HepG2 (cell line): ENCODE measurements around the gene GPR162. TPM values are rescaled to one million over a fixed set of nuclear protein-coding genes. Genes with fewer than 3 reads are reported as not detected.

Experiments used
- FOXA3 ChIP-seq: IDR thresholded peaks from 2 replicates; pipeline ENCODE4 v1.6.1; 2016; ENCODE audit warnings: missing genetic modification reagents, missing compliant biosample characterization
- HOXA9 ChIP-seq: sonication (generic); formaldehyde crosslinking; IDR thresholded peaks from 2 replicates; pipeline ENCODE4 v1.8.1; 2022; ENCODE audit warnings: missing genetic modification reagents, mild to moderate bottlenecking, moderate library complexity, borderline replicate concordance
- IRX3 ChIP-seq: sonication (generic); formaldehyde crosslinking; IDR thresholded peaks from 2 replicates; pipeline ENCODE4 v1.8.1; 2023; ENCODE audit warnings: mild to moderate bottlenecking, low read depth, missing genetic modification reagents, borderline replicate concordance
- KLF16 ChIP-seq, 2 experiments: sonication (generic) in 1 of 2; formaldehyde crosslinking in 1 of 2; IDR thresholded peaks; 2 replicates each; pipeline versions ENCODE4 v1.6.1 to v1.8.0; 2016 to 2023; ENCODE audit warnings: missing genetic modification reagents in 2 of 2, missing compliant biosample characterization in 1 of 2
- NFIC ChIP-seq: IDR thresholded peaks from 2 replicates; pipeline ENCODE4 v1.6.1; 2012; ENCODE audit warnings: mild to moderate bottlenecking, low read length, inconsistent platforms
- NFKB2 ChIP-seq: sonication (generic); formaldehyde crosslinking; IDR thresholded peaks from 2 replicates; pipeline ENCODE4 v1.4.0; 2020; ENCODE audit warnings: missing genetic modification reagents, borderline replicate concordance
- NRL ChIP-seq: sonication (generic); formaldehyde crosslinking; IDR thresholded peaks from 2 replicates; pipeline ENCODE4 v1.5.0; 2020; ENCODE audit warnings: missing genetic modification reagents, mild to moderate bottlenecking, moderate library complexity, borderline replicate concordance
- SIX4 ChIP-seq: sonication (generic); formaldehyde crosslinking; IDR thresholded peaks from 2 replicates; pipeline ENCODE4 v1.4.0; 2020; ENCODE audit warnings: missing genetic modification reagents
- TBX2 ChIP-seq: sonication (generic); formaldehyde crosslinking; IDR thresholded peaks from 2 replicates; pipeline ENCODE4 v1.5.0; 2020; ENCODE audit warnings: missing genetic modification reagents, mild to moderate bottlenecking, borderline replicate concordance
- TOPORS ChIP-seq: sonication (generic); formaldehyde crosslinking; IDR thresholded peaks from 2 replicates; pipeline ENCODE4 v1.8.0; 2023; ENCODE audit warnings: mild to moderate bottlenecking, missing genetic modification reagents
- ZBTB38 ChIP-seq: sonication (generic); formaldehyde crosslinking; IDR thresholded peaks from 2 replicates; pipeline ENCODE4 v1.5.1; 2020; ENCODE audit warnings: mild to moderate bottlenecking, missing genetic modification reagents
- ZKSCAN5 ChIP-seq: sonication (generic); formaldehyde crosslinking; IDR thresholded peaks from 2 replicates; pipeline ENCODE4 v1.5.1; 2020; ENCODE audit warnings: mild to moderate bottlenecking, missing genetic modification reagents
- ZNF30 ChIP-seq: sonication (generic); formaldehyde crosslinking; IDR thresholded peaks from 2 replicates; pipeline ENCODE4 v1.5.0; 2020; ENCODE audit warnings: mild to moderate bottlenecking, missing genetic modification reagents
- ZNF33B ChIP-seq: sonication (generic); formaldehyde crosslinking; IDR thresholded peaks from 2 replicates; pipeline ENCODE4 v1.5.1; 2020; ENCODE audit warnings: mild to moderate bottlenecking, missing genetic modification reagents
- ZNF605 ChIP-seq: sonication (generic); formaldehyde crosslinking; IDR thresholded peaks from 2 replicates; pipeline ENCODE4 v1.8.0; 2022; ENCODE audit warnings: mild to moderate bottlenecking, missing genetic modification reagents
- ZNF839 ChIP-seq: sonication (generic); formaldehyde crosslinking; IDR thresholded peaks from 2 replicates; pipeline ENCODE4 v1.4.0; 2020; ENCODE audit warnings: missing genetic modification reagents, mild to moderate bottlenecking, borderline replicate concordance
- polyA plus RNA-seq, 8 experiments: library from polyadenylated mRNA; depleted of rRNA in 3 of 8; stranded (reverse) in 7 of 8; unstranded in 1 of 8; fragments of >200 nt; fragmentation: Illumina TruSeq in 4 of 8; extraction: Trizol in 4 of 8; gene quantifications; 2 replicates each; pipeline versions ENCODE4 v1.2.1 to v1.2.3, GENCODE V29; 2011 to 2016; ENCODE audit warnings: low read depth in 4 of 8, missing spikeins in 1 of 8, mixed read lengths in 1 of 8; ENCODE audit not compliant: insufficient read depth in 1 of 8
- total RNA-seq, 5 experiments: library from RNA; depleted of rRNA; stranded (reverse); fragments of >200 nt; fragmentation: Illumina TruSeq; extraction: Trizol; gene quantifications; 2 replicates each; pipeline ENCODE4 v1.2.3, GENCODE V29; 2016; ENCODE audit warnings: low read depth in 1 of 5
- TF ChIP-seq, protein P1 (sequence below): sonication (generic); formaldehyde crosslinking; IDR thresholded peaks from 2 replicates; pipeline ENCODE4 v1.5.1; 2020; ENCODE audit warnings: missing genetic modification reagents, mild to moderate bottlenecking, borderline replicate concordance
- TF ChIP-seq, protein P2 (sequence below): sonication (generic); formaldehyde crosslinking; IDR thresholded peaks from 2 replicates; pipeline ENCODE4 v1.4.0; 2020; ENCODE audit warnings: mild to moderate bottlenecking, missing genetic modification reagents
- TF ChIP-seq, protein P3 (sequence below): sonication (generic); formaldehyde crosslinking; IDR thresholded peaks from 2 replicates; pipeline ENCODE4 v1.4.0; 2020; ENCODE audit warnings: missing genetic modification reagents

GPR162 gene
- total and polyA plus RNA-seq, 2 of the 13 experiments (the other 11 are each of a cell fraction or from before 2014, with no cell fraction given): 0.08 TPM; not detected in 1

DNA sequence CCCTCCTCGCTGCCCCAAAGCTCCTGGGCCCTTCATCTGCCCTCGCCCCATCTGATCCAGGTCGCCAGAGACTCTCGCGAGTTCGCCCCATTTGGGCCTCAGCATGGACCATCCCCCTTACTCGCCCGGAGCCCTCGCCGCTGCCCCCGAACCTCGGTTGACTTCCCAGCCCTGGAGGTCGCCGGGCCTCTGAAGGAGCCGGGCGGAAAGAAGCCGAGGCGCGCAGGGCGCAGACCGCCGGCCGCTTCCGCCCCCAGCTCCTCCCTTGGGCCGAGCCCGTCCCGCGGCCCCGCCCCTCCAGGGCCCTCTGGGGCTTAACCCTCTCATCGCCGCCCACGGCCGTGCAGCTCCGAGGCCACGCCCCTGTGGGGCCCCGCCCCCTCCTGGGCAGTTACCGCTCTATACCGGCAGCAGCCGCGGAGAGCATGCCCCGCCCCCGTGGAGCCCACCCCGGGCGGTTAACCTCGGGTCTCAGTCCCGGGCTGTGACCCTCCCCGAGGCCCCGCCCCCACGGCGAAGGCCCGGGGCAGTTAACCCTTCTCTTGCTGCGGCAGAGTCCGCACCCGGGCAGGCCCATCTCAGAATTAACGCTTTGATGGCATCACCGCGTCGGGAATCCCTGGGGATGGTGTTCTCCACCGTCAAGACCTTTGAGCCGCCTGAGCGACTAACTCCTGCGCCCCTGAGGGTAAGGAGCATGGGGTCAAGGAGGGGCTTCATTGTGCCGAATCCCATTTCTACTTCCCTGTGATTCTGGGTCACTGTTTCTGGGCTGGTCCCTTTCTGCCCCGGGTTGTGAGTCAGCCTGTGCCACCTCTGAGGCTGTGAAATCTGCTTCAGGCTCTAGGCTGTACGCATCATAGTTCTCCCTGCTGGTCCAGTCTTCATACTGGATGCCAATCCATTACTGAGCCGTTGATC lies 51.7 kb downstream of the GPR162 start, which contains the start of gene SPSB2 (continued):
- TF ChIP-seq, protein P1, sequence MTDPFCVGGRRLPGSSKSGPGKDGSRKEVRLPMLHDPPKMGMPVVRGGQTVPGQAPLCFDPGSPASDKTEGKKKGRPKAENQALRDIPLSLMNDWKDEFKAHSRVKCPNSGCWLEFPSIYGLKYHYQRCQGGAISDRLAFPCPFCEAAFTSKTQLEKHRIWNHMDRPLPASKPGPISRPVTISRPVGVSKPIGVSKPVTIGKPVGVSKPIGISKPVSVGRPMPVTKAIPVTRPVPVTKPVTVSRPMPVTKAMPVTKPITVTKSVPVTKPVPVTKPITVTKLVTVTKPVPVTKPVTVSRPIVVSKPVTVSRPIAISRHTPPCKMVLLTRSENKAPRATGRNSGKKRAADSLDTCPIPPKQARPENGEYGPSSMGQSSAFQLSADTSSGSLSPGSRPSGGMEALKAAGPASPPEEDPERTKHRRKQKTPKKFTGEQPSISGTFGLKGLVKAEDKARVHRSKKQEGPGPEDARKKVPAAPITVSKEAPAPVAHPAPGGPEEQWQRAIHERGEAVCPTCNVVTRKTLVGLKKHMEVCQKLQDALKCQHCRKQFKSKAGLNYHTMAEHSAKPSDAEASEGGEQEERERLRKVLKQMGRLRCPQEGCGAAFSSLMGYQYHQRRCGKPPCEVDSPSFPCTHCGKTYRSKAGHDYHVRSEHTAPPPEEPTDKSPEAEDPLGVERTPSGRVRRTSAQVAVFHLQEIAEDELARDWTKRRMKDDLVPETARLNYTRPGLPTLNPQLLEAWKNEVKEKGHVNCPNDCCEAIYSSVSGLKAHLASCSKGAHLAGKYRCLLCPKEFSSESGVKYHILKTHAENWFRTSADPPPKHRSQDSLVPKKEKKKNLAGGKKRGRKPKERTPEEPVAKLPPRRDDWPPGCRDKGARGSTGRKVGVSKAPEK (CRISPR knock-in tag): no peak
- TF ChIP-seq IRX3: no peak
- TF ChIP-seq ZNF839 (CRISPR knock-in tag): no peak
- peak; percentile 53; the same call in 1 of the 2 replicates for TF ChIP-seq NRL (CRISPR knock-in tag)
- peak; percentile 34; the same call in 1 of the 2 replicates for TF ChIP-seq FOXA3
- TF ChIP-seq TOPORS (CRISPR knock-in tag): no peak
- TF ChIP-seq TBX2 (CRISPR knock-in tag): no peak; the same call in 1 of the 2 replicates
- peak in 1 of 2 experiments; percentile 82; a peak in 2 of 4 replicates for TF ChIP-seq KLF16 (CRISPR knock-in tag; IDR thresholded peaks at IDR 0.05)
- TF ChIP-seq SIX4: no peak
- no peak for TF ChIP-seq NFIC
- 0 out of 2 replicates have a peak, but pooled peaks have one; percentile 20 for TF ChIP-seq ZBTB38 (CRISPR knock-in tag)
- peak; percentile 49; the same call in 1 of the 2 replicates for TF ChIP-seq ZNF605 (CRISPR knock-in tag)
- TF ChIP-seq, protein P2, sequence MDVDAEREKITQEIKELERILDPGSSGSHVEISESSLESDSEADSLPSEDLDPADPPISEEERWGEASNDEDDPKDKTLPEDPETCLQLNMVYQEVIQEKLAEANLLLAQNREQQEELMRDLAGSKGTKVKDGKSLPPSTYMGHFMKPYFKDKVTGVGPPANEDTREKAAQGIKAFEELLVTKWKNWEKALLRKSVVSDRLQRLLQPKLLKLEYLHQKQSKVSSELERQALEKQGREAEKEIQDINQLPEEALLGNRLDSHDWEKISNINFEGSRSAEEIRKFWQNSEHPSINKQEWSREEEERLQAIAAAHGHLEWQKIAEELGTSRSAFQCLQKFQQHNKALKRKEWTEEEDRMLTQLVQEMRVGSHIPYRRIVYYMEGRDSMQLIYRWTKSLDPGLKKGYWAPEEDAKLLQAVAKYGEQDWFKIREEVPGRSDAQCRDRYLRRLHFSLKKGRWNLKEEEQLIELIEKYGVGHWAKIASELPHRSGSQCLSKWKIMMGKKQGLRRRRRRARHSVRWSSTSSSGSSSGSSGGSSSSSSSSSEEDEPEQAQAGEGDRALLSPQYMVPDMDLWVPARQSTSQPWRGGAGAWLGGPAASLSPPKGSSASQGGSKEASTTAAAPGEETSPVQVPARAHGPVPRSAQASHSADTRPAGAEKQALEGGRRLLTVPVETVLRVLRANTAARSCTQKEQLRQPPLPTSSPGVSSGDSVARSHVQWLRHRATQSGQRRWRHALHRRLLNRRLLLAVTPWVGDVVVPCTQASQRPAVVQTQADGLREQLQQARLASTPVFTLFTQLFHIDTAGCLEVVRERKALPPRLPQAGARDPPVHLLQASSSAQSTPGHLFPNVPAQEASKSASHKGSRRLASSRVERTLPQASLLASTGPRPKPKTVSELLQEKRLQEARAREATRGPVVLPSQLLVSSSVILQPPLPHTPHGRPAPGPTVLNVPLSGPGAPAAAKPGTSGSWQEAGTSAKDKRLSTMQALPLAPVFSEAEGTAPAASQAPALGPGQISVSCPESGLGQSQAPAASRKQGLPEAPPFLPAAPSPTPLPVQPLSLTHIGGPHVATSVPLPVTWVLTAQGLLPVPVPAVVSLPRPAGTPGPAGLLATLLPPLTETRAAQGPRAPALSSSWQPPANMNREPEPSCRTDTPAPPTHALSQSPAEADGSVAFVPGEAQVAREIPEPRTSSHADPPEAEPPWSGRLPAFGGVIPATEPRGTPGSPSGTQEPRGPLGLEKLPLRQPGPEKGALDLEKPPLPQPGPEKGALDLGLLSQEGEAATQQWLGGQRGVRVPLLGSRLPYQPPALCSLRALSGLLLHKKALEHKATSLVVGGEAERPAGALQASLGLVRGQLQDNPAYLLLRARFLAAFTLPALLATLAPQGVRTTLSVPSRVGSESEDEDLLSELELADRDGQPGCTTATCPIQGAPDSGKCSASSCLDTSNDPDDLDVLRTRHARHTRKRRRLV (CRISPR knock-in tag): 0 out of 2 replicates have a peak, but pooled peaks have one; percentile 7
- TF ChIP-seq ZNF33B (CRISPR knock-in tag): no peak
- no peak for TF ChIP-seq ZKSCAN5 (CRISPR knock-in tag)
- TF ChIP-seq ZNF30: no peak
- no peak for TF ChIP-seq NFKB2 (CRISPR knock-in tag)
- no peak for TF ChIP-seq HOXA9 (CRISPR knock-in tag)
- TF ChIP-seq, protein P3, sequence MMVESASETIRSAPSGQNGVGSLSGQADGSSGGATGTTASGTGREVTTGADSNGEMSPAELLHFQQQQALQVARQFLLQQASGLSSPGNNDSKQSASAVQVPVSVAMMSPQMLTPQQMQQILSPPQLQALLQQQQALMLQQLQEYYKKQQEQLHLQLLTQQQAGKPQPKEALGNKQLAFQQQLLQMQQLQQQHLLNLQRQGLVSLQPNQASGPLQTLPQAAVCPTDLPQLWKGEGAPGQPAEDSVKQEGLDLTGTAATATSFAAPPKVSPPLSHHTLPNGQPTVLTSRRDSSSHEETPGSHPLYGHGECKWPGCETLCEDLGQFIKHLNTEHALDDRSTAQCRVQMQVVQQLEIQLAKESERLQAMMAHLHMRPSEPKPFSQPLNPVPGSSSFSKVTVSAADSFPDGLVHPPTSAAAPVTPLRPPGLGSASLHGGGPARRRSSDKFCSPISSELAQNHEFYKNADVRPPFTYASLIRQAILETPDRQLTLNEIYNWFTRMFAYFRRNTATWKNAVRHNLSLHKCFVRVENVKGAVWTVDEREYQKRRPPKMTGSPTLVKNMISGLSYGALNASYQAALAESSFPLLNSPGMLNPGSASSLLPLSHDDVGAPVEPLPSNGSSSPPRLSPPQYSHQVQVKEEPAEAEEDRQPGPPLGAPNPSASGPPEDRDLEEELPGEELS (CRISPR knock-in tag): no peak
